K562 (cell line): Measurements from ENCODE around the gene CCDC136. TPM values are rescaled to one million over a fixed set of nuclear protein-coding genes. Genes with fewer than 3 reads are reported as not detected.

Experiments
- ELF1 ChIP-seq: fragments of 200-800 bp; sonication (Bioruptor generic); IDR thresholded peaks from 2 replicates; pipeline ENCODE4 v1.6.1; 2016; ENCODE audit warnings: missing genetic modification characterization, missing compliant biosample characterization
- ETS2 ChIP-seq: IDR thresholded peaks from 2 replicates; pipeline ENCODE4 v1.6.1; 2016; ENCODE audit warnings: borderline replicate concordance, missing genetic modification characterization, mild to moderate bottlenecking, moderate library complexity, missing compliant biosample characterization; ENCODE audit not compliant: poor library complexity, severe bottlenecking
- ETV5 ChIP-seq: sonication (generic); formaldehyde crosslinking; IDR thresholded peaks from 2 replicates; pipeline ENCODE4 v1.4.0; 2020; ENCODE audit warnings: low read depth, mild to moderate bottlenecking, missing genetic modification reagents
- HMG20A ChIP-seq: fragments of 450-650 bp; formaldehyde crosslinking; conservative IDR thresholded peaks from 2 replicates; pipeline ENCODE4 v1.4.0; 2020; ENCODE audit warnings: mild to moderate bottlenecking, mixed read lengths
- HNRNPK ChIP-seq: fragments of 200-400 bp; formaldehyde crosslinking; IDR thresholded peaks from one replicate; pipeline ENCODE4 v1.6.1; 2018; ENCODE audit warnings: mild to moderate bottlenecking, low read depth, low read length; ENCODE audit not compliant: poor library complexity, severe bottlenecking
- NBN ChIP-seq: fragments of 450-650 bp; IDR thresholded peaks from 2 replicates; pipeline ENCODE4 v1.6.1; 2016; ENCODE audit warnings: low read depth, mild to moderate bottlenecking
- NFIX ChIP-seq: fragments of 250-450 bp; sonication (Bioruptor Pico); IDR thresholded peaks from 2 replicates; pipeline ENCODE4 v1.4.0; 2020; ENCODE audit warnings: low read depth, mild to moderate bottlenecking, moderate library complexity
- NR1H2 ChIP-seq: sonication (generic); formaldehyde crosslinking; IDR thresholded peaks from 2 replicates; pipeline ENCODE4 v1.4.0; 2020; ENCODE audit warnings: mild to moderate bottlenecking, missing genetic modification reagents
- RBM25 ChIP-seq: fragments of 200-400 bp; formaldehyde crosslinking; IDR thresholded peaks from 2 replicates; pipeline ENCODE4 v1.6.1; 2018; ENCODE audit warnings: low read length, low read depth, moderate library complexity; ENCODE audit not compliant: severe bottlenecking
- ZNF764 ChIP-seq: fragments of 250-450 bp; sonication (Bioruptor Pico); IDR thresholded peaks from 2 replicates; pipeline ENCODE4 v1.4.0; 2020; ENCODE audit warnings: low read depth, mild to moderate bottlenecking, moderate library complexity
- polyA plus RNA-seq, 8 experiments: library from polyadenylated mRNA; depleted of rRNA in 4 of 8; stranded (reverse) in 5 of 8; unstranded in 3 of 8; fragments of >200 nt; fragmentation: Nextera tagmentation in 2 of 8; fragmentation: Illumina TruSeq in 1 of 8; extraction: Ambion mirVana in 2 of 8; extraction: Trizol in 1 of 8; gene quantifications; 2 replicates each; pipeline versions ENCODE4 v1.2.1 to v1.2.3, GENCODE V29; 2011 to 2014; ENCODE audit warnings: inconsistent platforms in 1 of 8, missing spikeins in 1 of 8
- total RNA-seq, 7 experiments: library from RNA; depleted of rRNA in 6 of 7; stranded (reverse); fragments of >200 nt in 6 of 7; fragmentation: Illumina TruSeq in 2 of 7; extraction: Trizol in 2 of 7; gene quantifications; 2 replicates each; pipeline versions ENCODE4 v1.2.1 to v1.2.3, GENCODE V29; 2011 to 2021; ENCODE audit warnings: low replicate concordance in 1 of 7
- TF ChIP-seq, protein P1 (sequence below), 2 experiments: fragments of 450-650 bp; formaldehyde crosslinking in 1 of 2; IDR thresholded peaks; 2 replicates each; pipeline versions ENCODE4 v1.4.0 to v1.6.1; 2014 to 2020; ENCODE audit warnings: mild to moderate bottlenecking in 2 of 2, borderline replicate concordance in 1 of 2, low read depth in 1 of 2
- TF ChIP-seq, protein P2 (sequence below): sonication (generic); formaldehyde crosslinking; IDR thresholded peaks from 2 replicates; pipeline ENCODE4 v1.8.0; 2023; ENCODE audit warnings: mild to moderate bottlenecking, missing genetic modification reagents
- TF ChIP-seq, protein P3 (sequence below): sonication (generic); formaldehyde crosslinking; IDR thresholded peaks from 2 replicates; pipeline ENCODE4 v1.8.1; 2022; ENCODE audit warnings: missing genetic modification reagents

CCDC136 gene
- total and polyA plus RNA-seq, 9 of the 15 experiments (the other 6 are each of a cell fraction or from before 2014, with no cell fraction given), result 2.4 to 40.8 (median 26.5) TPM

DNA sequence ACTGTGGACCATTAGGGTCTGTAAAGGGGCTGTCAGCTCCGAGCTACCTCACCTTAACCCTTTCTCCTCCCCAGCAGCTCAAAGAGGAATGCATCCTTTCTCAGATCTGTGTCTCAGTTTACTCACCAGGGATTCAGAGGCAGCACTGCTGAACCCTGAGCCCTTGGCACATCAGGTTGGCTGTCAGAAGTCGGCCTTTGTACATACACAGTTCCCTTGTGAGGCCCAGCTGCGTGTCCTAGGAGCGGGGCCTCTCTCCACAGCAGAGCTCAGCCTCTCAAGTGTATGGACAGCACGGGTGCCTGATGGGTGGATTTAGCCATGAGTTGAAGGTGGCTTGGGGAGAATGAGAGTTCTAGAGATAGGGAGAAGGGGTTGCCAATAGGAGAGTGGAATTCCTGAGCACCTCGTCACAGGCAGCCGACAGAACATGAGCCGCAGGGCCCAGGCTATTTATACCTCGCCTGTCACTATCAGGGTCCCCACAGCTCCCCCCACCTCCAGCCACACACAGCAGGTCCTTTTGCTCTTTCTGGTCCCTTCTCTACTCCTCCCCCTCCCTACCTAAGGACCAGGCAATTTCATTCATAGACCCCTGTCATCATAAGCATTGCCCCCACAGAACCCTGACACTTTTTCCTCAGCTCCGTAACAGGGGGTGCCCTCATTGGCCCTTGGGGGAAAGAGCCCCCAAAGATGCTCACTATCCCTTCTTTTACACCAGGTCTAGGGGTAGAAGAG is 36.4 kb downstream of the CCDC136 start (continued):
- TF ChIP-seq ETV5 (CRISPR knock-in tag) (no peak), RBM25 (no peak), NBN (no peak), HNRNPK (no peak), NFIX (no peak), NR1H2 (CRISPR knock-in tag) (0 out of 2 replicates have a peak, but pooled peaks have one; percentile 23), ETS2 (no peak), ELF1 (tag) (no peak), ZNF764 (no peak; the same call in 1 of the 2 replicates), HMG20A (no peak)
- TF ChIP-seq, protein P1, sequence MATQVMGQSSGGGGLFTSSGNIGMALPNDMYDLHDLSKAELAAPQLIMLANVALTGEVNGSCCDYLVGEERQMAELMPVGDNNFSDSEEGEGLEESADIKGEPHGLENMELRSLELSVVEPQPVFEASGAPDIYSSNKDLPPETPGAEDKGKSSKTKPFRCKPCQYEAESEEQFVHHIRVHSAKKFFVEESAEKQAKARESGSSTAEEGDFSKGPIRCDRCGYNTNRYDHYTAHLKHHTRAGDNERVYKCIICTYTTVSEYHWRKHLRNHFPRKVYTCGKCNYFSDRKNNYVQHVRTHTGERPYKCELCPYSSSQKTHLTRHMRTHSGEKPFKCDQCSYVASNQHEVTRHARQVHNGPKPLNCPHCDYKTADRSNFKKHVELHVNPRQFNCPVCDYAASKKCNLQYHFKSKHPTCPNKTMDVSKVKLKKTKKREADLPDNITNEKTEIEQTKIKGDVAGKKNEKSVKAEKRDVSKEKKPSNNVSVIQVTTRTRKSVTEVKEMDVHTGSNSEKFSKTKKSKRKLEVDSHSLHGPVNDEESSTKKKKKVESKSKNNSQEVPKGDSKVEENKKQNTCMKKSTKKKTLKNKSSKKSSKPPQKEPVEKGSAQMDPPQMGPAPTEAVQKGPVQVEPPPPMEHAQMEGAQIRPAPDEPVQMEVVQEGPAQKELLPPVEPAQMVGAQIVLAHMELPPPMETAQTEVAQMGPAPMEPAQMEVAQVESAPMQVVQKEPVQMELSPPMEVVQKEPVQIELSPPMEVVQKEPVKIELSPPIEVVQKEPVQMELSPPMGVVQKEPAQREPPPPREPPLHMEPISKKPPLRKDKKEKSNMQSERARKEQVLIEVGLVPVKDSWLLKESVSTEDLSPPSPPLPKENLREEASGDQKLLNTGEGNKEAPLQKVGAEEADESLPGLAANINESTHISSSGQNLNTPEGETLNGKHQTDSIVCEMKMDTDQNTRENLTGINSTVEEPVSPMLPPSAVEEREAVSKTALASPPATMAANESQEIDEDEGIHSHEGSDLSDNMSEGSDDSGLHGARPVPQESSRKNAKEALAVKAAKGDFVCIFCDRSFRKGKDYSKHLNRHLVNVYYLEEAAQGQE (IDR thresholded peaks at IDR 0.05; ENCODE audit: borderline replicate concordance), result no peak
- TF ChIP-seq, protein P1 (CRISPR knock-in tag; IDR thresholded peaks at IDR 0.05; ENCODE audit: low read depth), result no peak; the same call in 1 of the 2 replicates
- TF ChIP-seq, protein P2, sequence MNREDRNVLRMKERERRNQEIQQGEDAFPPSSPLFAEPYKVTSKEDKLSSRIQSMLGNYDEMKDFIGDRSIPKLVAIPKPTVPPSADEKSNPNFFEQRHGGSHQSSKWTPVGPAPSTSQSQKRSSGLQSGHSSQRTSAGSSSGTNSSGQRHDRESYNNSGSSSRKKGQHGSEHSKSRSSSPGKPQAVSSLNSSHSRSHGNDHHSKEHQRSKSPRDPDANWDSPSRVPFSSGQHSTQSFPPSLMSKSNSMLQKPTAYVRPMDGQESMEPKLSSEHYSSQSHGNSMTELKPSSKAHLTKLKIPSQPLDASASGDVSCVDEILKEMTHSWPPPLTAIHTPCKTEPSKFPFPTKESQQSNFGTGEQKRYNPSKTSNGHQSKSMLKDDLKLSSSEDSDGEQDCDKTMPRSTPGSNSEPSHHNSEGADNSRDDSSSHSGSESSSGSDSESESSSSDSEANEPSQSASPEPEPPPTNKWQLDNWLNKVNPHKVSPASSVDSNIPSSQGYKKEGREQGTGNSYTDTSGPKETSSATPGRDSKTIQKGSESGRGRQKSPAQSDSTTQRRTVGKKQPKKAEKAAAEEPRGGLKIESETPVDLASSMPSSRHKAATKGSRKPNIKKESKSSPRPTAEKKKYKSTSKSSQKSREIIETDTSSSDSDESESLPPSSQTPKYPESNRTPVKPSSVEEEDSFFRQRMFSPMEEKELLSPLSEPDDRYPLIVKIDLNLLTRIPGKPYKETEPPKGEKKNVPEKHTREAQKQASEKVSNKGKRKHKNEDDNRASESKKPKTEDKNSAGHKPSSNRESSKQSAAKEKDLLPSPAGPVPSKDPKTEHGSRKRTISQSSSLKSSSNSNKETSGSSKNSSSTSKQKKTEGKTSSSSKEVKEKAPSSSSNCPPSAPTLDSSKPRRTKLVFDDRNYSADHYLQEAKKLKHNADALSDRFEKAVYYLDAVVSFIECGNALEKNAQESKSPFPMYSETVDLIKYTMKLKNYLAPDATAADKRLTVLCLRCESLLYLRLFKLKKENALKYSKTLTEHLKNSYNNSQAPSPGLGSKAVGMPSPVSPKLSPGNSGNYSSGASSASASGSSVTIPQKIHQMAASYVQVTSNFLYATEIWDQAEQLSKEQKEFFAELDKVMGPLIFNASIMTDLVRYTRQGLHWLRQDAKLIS (CRISPR knock-in tag), result 0 out of 2 replicates have a peak, but pooled peaks have one; percentile 17
- TF ChIP-seq, protein P3, sequence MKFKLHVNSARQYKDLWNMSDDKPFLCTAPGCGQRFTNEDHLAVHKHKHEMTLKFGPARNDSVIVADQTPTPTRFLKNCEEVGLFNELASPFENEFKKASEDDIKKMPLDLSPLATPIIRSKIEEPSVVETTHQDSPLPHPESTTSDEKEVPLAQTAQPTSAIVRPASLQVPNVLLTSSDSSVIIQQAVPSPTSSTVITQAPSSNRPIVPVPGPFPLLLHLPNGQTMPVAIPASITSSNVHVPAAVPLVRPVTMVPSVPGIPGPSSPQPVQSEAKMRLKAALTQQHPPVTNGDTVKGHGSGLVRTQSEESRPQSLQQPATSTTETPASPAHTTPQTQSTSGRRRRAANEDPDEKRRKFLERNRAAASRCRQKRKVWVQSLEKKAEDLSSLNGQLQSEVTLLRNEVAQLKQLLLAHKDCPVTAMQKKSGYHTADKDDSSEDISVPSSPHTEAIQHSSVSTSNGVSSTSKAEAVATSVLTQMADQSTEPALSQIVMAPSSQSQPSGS (CRISPR knock-in tag), result no peak
